GM19023 (cell line): Measurements from ENCODE around the gene CDYL2.

Experiments
- ATAC-seq: cut with Tn5 transposase; IDR thresholded peaks from one replicate; pipeline ENCODE4 v1.9.1; 2021; ENCODE audit warnings: mild to moderate bottlenecking, moderate library complexity; ENCODE audit not compliant: unreplicated experiment

Gene CDYL2

DNA sequence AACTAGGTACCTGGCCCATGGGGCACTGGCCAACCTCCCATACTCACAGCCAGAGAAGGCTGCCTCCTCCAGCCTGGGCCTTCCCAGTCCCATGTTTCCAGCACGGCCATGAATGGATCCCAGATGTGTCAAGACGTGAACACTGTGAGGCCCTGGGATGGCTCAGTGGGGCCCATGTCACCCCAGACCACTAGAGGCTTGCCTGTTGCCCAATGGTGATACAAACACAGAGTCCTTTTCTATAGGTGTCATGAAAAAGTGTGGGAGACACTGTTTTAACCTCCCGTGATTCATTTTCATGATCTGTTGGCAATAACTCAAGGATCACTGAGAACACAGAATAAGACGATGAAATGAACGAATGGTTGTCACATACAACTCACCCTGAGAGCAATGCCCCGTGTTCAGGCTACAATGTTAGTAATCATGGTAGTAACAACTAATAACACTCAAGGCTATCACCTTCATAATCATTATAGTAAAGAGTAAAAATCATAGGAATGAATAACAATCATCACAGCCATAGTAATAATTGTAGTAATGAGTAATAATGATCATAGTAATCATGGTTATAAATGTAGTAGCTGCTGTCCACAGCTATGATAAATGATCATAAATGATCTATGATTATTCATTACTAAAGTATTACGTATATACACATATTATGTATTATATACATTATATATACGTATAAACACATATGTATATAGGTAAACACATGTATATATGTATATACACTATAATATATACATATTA is 199.6 kb downstream of the CDYL2 start:
- no peak for ATAC-seq

DNA sequence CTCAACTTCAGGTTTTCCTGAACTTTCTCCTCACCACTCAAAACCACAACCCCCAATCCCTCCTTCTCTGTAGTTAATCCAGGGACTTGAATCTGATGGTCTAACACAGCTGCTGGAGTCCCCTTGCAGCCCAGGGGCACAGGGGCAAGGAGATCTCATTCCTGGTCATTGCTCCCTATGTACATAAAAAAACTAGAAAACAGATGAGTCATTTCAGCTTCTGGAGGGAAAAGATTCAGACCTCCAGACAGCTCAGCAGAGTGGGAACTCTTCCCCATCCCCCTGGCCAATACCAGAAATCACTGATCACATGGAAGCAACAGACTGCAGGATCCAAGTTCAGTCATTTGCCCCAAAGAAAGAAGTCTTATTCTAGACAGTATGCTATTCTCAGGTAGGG is 201.5 kb downstream of the CDYL2 start:
- no peak for ATAC-seq

DNA sequence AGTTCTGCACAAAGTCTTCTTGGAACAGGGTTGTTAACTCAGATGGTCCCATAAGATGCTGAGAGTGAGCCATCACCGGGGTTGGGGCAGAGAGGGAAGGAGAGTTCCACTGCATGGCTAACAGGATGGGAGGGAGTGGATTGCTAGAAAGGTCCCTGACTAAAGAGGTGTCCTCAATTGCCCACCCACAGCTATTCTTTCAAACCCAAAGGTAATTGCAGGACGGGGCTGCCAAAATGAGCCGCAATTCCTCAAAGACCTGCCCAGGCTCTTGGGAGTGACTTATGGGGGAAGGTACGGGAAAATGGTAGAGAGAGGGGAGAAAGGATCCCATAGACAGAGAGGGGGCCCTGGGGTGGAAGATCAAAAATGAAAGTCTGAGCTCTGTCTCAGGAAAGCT is 203.2 kb downstream of the CDYL2 start:
- no peak for ATAC-seq

DNA sequence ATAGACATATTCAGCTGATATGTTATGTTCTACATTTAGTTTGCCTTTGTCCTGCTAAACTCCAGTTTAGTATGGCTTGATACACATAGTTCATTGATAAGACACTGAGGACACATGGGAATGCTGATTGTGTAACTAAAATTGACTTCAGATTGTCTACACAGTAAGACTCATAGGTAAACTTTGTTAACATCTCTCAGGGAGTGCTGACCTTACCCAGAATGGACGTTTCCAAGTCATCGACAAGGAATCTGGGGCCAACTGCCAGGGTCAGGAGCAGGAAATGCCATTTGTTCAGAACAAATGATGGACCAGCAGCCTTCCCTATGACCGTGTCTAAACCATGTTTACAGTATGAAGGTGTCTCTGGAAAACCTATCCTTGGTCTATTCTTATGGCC is 204.9 kb downstream of the CDYL2 start:
- no peak for ATAC-seq

DNA sequence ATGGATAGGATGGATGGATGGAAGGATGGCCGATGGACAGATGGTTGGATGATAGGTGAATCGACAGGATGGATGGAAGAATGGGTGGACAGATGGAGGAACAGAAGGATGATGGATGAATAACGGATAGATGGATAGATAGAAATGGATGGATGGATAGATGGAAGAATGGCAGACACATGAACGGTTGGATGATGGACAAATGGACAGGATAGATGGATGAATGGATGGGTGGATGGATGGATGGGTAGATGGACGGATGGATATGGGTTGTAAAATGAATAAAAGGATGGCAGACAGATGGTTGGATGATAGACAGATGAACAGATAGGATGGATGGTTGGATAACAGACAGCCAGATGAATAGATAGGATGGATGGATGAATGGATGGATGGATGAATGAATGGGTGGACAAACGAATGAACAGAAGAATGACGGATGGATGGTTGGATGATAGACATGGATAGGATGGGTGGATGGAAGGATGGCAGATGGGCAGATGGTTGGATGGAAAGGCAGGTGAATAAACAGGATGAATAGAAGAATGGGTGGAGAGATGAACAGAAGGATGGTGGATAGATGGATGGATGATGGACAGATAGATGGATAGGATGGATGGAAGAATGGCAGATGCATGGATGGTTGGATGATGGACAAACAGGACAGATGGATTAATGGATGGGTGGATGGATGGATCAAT is 207.7 kb downstream of the CDYL2 start:
- no peak for ATAC-seq

DNA sequence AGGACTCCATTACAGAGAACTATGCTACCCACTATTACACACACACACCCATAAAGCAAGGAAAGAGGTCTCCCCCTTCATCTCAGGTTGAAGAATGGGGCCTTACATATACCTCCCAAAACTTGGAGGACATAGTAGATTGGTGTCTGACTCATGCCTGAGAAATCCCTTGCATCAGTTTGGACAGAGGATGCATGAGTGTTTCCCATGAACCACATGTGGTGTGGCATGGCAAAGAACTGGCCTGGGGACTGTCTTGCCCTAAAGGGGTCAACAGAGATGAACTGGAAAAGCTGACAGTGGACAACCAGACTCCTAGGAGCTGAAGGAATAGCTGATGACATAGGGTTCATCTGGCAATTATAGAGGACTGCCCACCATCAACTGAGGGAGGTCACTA is 209.6 kb downstream of the CDYL2 start:
- ATAC-seq: no peak

DNA sequence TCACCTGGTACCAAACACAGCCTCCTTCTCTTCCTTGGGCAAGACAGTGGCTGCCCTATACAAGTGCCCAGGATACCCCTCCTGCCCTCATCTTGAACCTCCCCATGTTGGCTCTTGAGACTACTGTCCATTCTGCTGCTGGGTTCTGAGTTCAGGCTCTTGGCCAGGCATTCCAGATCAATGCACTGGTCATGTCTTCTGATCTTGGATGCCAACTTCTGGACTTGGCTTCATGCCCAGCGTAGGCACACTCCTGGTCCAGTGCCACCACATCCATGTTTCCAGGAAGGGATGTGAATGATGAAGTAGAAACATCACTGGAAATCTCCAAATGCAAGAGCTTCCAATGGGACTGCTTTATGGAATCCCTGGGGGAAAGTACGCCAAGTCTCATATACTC is 212.1 kb downstream of the CDYL2 start:
- no peak for ATAC-seq

DNA sequence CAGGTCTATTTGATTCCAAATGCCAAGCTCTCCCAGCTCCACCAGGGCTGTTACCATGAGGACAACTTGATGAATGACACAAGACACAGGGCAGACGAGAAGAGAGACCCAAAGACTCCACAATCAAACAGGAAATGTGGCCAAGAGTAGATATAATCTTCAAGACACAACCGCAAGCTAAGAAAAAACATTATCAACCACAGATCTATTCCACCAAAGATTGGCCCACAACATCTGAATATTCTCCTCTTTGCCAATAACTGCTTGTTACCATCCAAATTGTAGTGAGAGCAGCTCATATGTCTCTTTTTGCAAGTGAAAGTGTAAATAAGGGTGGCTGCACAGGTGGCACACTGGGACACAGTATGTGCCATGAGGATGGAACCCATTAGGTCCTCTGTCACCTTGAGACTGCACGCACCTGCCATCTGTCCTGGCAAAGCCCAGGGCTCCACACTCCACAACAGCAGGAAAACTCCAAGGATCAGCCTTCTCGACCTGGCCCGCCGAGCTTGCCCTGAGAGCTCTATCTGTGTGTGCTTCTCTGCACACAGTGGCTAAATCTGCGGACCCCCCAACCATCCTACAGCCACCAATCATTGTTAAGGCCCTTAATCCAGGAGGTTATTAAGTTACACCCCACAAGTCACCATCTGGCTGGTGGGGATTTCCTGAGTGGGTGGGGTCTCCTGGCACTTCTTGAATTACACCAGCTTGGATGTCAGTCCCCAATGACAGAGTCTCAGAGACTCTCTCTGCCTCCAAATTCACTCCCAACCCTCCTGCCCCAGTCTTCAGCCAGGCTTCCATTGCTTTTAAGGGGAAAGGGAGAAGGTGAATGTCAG is 213.1 kb downstream of the CDYL2 start:
- ATAC-seq: no peak

DNA sequence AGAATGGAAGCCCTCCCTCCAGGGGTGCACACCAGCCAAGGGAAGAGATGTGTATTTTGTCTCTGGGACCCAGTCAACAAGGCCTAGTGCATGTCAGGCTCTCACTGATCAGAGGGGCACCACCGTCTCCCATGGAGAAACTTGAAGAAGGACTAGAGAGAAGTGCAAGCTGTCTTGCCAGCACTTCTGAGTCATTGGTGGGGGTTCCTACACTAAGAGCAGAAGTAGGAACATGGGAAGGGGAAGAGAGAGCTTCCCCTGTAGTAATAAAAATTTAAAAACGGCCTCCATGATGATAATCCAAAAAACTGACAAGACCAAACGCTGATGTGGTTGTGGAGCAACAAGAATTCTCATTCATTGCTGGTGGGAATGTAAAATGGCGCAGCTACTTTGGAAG is 217.3 kb downstream of the CDYL2 start:
- ATAC-seq: no peak

DNA sequence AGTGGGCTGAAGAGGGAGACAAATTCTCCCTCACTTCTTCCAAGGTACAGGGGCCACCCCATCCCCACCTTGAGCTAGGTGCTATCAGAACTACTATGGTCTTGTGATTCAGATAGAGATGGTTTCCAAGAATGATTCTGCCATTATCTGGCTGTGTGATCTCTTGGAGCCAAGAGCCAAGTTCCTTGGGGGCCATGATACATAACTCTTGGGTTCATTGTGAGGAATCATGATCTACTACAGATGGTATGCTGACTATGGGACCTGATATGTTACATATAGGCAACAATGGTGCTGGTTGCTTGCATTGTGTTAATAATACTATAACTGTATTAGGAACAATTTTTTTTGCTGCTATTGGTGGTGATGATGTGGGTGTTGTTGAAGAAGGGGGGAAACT is 217.9 kb downstream of the CDYL2 start:
- no peak for ATAC-seq

DNA sequence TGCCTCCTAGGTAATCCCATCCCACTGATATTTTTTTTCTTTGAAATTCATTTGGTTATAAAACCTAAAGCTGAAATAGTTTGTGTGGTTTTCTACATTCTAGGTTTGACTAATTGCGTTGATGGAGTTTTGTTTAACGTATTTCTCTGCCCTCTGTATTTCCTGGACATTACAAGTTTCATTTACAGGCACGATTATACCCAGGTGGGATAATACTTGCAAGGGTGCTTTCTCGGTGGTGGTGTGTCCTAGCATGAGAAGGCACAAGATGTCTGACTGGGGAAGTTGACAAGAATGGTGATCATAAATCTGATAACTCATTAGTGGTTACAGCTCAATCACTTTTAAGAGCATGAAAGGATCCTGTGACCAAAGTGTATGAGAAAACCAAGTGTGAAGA is 218.6 kb downstream of the CDYL2 start:
- ATAC-seq: no peak

DNA sequence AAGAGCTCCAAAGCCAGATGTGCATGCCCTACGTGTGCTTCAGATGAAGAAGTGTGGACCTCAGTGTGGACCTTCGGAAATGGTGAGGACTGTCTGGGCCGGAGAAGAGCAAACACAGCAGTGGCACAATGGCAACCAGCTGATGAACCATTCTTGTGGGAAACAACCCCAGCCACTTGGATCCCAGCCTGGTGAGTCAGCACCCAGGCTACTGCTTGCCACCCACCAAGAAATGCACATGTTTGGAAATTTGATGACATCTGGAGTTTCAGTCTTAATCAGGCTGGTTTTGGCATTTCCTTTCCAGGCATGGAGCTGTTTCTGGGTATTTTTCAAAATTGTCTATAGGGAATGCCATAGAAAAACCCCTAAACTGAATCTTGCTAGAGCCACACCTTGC is 220.9 kb downstream of the CDYL2 start:
- no peak for ATAC-seq

DNA sequence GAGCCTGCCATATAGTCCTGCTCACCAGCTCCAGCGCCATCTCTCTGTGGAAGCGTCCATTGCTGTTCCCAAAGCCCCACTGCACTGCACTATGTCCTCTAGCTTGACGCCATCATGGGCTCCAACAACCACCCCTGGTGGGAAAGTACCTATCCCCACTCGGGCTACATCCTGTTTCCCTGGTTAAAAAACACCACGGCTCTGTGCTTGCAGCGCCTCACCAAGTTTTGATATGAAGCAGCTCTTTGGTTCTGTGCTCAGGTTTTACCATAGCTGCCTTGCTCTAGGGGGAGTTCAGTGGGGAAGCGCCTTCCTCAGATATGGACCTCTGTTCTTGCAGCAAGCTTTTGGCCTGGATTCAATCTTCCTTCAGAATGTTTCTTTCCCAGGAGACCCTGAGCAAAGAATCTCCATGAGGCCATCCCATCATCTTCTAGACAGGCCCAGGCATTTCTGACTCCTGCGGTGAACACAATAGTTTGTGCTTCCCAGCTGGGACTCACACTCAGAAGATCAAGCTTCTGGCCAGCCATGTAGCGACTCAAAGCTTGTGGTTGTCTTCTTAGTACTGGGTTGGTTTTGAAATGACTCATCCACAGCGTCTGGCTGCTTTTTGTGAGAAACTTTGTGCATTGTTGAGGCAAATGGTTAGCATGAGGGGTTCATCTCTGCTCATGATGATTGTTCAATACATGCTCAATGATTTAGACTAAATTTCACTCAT is 224.1 kb downstream of the CDYL2 start:
- ATAC-seq: peak; percentile 83

DNA sequence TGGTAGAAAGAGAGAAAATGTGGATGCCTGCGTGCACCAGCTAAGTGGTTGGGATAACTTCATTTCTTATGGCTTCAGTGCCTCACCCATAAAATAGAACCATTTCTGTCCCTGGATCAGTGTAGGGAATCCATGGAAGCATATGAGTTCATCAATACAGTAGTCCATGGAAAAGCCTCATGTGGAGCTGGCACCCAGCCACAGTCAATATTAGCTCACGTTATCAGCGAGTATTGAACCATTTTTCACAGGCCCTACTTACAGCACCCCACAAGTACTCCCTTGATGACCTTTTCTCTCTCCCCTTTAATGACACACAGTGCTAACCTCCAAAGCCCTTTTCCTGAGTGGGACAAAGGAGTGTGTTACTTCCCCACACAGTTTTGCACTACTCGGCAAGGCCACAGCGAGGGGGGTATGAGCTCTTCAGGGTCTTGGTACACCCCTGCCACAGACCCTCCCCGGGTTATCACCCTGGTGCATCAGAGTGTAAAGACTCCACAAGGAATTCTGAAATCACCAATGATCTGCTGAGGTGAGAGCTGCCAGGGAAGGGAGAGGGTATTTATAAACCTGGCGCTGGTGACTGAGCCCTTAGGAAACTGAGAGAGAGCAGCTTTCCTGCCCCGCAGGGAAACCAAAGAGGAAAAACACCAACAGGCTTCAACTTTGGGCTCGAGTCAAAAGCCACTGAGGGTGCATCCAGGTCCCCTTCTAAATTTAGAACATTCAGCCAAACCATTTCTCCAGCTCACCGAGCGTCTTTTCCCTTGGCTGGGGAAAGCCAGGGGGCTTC is 226.7 kb downstream of the CDYL2 start:
- ATAC-seq: no peak

DNA sequence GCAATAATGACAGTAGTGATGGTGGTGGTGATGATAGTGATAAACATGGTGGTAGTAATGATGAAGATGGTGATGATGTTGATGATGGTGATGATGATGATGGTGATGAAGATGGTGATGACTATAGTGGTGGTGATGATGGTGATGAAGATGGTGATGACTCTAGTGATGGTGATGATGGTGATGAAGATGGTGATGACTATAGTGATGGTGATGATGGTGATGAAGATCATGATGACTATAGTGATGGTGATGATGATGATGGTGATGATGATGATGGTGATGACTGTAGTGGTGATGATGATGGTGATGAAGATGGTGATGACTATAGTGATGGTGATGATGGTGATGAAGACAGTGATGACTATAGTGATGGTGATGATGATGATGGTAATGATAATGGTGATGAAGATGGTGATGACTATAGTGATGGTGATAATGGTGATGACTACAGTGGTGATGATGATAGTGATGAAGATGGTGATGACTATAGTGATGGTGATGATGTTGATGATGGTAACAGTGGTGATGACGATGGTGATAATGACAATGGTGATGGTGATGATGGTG is 228.0 kb downstream of the CDYL2 start:
- ATAC-seq: no peak

DNA sequence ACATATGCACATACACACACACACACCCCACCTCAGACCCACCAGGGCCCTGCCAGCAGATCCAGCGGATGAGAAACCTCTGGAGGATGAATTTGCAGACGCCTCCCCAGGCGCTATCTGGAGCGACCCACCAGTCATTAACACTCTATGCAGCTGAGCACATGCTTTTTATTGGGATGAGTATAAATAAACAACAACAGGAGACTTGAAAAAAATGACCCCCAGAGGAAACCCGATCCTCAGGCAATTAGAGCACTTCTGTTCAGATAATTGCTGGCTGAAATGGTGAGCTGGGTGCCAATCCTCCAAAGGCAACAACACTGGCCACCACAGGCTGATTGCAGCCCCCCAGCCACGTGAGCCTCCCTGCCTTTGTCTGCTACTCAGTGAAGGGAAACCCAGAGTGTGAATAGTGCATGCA is 230.7 kb downstream of the CDYL2 start:
- no peak for ATAC-seq

DNA sequence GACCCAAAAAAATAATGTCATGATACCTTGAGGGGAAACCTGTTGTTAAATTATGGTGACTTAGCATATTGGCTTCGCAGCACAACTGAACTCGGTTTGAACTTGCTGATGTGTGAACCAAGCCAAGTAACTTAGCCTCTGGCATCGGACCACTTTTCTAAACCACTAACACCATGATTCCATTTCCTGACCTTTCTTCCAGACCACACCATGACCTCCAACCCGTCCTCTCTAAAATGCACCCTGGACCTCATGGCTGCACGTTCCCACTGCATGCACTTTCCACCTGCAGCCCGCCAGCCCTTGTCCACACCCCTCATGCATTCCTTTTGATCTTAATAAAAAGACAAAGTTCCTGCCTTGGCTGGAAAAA is 234.3 kb downstream of the CDYL2 start:
- ATAC-seq: no peak

DNA sequence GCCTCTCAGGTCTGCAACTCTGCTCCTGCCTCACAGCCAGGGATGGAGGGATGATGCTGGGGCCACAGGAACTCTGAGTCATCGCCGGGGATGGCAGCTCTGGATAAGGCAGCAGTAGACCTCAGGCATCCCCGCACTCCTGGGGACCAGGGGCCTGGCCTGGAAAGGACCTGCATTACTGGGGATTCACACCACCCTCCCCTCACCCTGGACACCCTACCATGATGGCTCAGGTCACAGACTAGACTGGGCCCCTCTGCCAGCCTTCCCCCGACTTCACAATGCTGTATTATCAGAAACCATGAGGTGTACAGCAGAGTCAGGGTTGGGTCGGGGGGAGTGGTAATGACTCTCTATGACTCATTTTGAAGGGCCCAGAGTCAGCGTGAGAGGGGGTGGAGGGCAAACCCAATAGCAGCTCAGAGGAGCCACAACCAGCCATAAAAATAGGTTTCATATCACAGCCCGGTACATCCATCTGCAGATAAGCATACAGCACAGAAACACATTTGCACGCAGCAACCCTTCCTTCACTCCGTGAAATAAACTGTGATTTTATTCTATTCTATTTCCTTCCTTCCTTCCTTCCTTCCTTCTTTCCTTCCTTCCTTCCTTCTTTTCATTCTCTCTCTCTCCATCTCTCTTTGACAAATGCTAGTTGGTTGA is 234.8 kb downstream of the CDYL2 start:
- ATAC-seq: peak; percentile 58

DNA sequence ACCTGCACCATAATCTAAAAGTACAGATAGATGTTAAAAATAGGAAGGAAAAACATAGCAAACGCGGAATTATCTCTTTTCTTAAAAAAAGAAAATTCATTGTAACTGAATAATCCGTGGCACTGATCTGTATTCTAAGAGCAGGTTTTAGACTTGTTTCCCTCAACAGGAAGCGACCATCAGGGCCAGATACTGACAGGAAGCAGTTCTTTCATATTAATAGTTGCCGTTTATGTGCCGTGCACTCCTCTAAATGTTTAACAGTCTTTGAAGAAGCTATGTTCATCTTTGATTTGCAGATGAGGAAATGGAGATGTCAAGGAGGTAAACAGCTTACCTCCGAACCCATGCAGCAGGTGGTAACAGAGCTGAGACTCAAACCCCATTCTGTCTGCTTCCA is 240.0 kb downstream of the CDYL2 start:
- no peak for ATAC-seq
